DMS79 treated with DMSO at 0.1 percent for 48 hours (cell line): Measurements from ENCODE around the gene ITGAE.

ENCODE experiments used
- DNase-seq: peaks from one replicate; lab custom pipeline; 2025; lab: John Stamatoyannopoulos, UW

ITGAE gene

GRCh38 chr17:3667366-3668278, 133.4 kb downstream of the ITGAE start:
- DNase-seq, result peak; percentile 40

GRCh38 chr17:3666516-3666915, 134.5 kb downstream of the ITGAE start:
- no peak for DNase-seq

- no peak for DNase-seq
These were observed 135.2 kb downstream of the ITGAE start for GRCh38 chr17:3665834-3666233.
